ENCODE data around the gene EML5.

Gene EML5

DNA sequence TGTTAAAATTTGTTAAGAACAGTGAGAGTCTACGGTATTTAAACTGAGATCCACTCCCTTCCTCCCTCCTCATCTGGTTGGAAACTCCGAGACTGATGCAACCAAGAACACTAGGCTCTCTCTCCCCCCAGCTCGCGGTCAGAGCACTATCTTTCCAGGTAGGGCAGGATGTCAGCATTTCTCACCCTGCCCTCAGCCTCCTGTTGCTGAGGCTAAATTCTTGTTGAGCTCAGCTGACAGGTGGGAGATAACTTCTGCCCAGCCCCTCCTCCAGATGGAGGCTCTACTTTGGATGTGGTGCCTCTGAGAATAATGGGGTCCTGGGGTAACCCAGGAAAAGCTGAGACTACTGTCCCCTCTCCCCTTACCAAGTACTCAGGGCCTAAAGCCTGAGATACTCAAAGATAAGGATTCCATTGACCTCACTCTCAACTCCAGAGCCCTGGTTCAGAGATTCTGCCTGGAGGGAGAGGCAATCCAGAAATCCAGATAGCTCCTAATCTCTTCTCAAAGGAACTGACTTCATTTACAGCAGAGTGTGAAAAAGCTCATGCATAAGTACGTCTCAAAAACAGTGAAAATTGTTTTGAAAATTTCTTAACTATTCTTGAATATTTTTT is 110.1 kb downstream of the EML5 start:
- peaks cover 3% of the 10 kb centered on the region; the same call in 1 of the 2 replicates for H3K4me1 ChIP-seq
- peak; percentile 30 for DNase-seq
- no peaks in the 10 kb centered on the region for H3K27me3 ChIP-seq
- H3K9me3 ChIP-seq, result no peaks in the 10 kb centered on the region
- TF ChIP-seq, protein P1, sequence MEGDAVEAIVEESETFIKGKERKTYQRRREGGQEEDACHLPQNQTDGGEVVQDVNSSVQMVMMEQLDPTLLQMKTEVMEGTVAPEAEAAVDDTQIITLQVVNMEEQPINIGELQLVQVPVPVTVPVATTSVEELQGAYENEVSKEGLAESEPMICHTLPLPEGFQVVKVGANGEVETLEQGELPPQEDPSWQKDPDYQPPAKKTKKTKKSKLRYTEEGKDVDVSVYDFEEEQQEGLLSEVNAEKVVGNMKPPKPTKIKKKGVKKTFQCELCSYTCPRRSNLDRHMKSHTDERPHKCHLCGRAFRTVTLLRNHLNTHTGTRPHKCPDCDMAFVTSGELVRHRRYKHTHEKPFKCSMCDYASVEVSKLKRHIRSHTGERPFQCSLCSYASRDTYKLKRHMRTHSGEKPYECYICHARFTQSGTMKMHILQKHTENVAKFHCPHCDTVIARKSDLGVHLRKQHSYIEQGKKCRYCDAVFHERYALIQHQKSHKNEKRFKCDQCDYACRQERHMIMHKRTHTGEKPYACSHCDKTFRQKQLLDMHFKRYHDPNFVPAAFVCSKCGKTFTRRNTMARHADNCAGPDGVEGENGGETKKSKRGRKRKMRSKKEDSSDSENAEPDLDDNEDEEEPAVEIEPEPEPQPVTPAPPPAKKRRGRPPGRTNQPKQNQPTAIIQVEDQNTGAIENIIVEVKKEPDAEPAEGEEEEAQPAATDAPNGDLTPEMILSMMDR (IDR thresholded peaks at IDR 0.05; ENCODE audit: low read depth, low read length), result no peak
- no peak overlapping the region for H3K4me3 ChIP-seq (ENCODE audit: low read depth, low read length)
- H3K36me3 ChIP-seq, result peaks cover 81% of the 10 kb centered on the region

DNA sequence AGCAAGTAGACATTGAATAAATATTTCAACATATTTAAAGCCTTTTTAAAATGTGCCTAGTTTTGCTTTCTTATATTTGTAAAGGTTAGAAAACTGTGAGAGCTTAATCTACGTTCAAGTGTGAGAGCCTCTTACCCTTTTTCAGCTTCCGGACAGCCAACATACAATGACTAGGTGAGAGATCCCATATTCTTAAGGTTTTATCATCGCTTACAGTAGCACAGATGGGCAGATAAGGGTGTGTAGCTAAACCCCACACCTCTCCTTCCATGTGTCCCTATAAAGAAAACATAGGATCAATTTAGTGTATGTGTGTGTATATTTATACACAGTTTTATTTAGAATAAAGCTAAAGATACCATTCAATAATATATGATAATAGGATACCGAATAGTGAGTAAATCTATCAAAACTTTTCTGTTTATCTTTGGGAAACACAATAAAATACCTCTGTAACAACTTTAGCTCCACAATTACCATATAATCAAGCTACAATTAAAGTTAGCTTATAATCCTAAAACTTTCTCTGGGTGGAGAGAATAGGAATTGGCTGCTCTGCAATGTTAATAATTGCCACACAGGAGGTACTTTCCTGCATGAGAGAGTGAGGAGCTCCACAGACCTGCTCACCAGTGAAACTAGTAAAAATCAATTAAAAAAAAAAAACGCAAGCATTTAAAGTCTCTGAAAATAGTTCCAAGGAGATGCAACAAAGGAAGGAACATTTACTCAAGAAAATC is 110.8 kb downstream of the EML5 start:
- Histone ChIP-seq H3K4me3 (ENCODE audit: low read depth, low read length) (no peak overlapping the region), H3K36me3 (peaks cover 81% of the 10 kb centered on the region), H3K27me3 (no peaks in the 10 kb centered on the region), H3K4me1 (peaks cover 4% of the 10 kb centered on the region), H3K9me3 (no peaks in the 10 kb centered on the region)
- TF ChIP-seq, protein P1 (IDR thresholded peaks at IDR 0.05; ENCODE audit: low read depth, low read length), result no peak
- no peak for DNase-seq

DNA sequence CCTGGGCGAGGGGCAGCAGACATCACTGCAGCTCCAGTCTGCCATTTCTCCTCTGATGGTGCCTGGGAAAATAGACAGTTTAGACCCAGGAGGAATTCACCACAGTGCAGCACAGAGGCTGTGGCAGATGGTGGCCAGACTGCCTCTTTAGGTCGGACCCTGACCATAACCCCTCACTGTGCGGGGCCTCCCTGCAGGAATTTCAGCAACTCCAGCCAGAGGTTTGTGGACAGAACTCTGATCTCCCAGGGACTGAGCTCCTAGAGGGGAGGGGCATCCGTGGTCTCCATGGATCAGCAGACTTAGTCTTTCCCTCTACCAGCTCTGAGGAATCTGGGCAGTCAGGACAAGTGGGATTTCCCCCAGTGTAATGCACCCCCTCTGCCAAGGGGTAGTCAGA is 123.4 kb downstream of the EML5 start:
- Histone ChIP-seq H3K9me3 (no peaks in the 10 kb centered on the region; the same call in 1 of the 2 replicates), H3K36me3 (peaks cover 87% of the 10 kb centered on the region), H3K27me3 (no peaks in the 10 kb centered on the region), H3K4me3 (ENCODE audit: low read depth, low read length) (no peak overlapping the region), H3K4me1 (peaks cover 27% of the 10 kb centered on the region)
- TF ChIP-seq, protein P1 (IDR thresholded peaks at IDR 0.05; ENCODE audit: low read depth, low read length), result no peak
- peak; percentile 15 for DNase-seq

DNA sequence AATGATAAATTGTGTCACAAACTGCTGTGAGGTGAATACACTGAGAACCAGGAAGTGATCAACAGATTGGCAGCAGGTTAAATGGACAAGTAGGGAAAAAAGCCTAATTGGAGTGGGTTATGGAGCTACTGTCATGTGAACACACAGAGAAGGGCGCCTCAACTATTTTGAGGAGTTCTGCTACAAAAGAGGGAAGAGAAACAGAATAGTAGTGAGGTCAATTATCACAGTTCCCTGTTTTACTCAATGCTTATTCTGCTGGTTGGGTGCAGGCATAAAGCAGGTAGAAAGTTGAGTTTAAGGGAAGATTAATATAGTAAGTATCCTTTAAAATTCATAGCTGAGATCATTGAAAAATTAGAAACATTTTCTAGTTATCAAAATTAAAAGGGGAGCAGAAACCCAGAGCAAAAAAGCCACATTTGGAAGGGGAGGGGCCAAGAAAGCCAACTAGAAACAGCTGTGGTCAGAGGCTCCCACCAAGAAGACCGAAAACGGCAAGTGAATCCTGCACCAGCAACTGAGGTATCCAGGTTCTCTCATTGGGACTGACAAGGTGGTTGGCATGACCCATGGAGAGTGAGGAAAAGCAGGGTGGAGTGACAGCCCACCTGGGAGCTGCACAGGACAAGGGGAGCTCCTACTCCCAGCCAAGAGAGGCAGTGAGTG is 124.2 kb downstream of the EML5 start:
- TF ChIP-seq, protein P1 (IDR thresholded peaks at IDR 0.05; ENCODE audit: low read depth, low read length), result no peak
- H3K4me1 ChIP-seq, result peaks cover 27% of the 10 kb centered on the region
- no peaks in the 10 kb centered on the region; the same call in 1 of the 2 replicates for H3K9me3 ChIP-seq
- H3K27me3 ChIP-seq, result no peaks in the 10 kb centered on the region
- no peak for DNase-seq
- no peak overlapping the region for H3K4me3 ChIP-seq (ENCODE audit: low read depth, low read length)
- peaks cover 87% of the 10 kb centered on the region for H3K36me3 ChIP-seq

DNA sequence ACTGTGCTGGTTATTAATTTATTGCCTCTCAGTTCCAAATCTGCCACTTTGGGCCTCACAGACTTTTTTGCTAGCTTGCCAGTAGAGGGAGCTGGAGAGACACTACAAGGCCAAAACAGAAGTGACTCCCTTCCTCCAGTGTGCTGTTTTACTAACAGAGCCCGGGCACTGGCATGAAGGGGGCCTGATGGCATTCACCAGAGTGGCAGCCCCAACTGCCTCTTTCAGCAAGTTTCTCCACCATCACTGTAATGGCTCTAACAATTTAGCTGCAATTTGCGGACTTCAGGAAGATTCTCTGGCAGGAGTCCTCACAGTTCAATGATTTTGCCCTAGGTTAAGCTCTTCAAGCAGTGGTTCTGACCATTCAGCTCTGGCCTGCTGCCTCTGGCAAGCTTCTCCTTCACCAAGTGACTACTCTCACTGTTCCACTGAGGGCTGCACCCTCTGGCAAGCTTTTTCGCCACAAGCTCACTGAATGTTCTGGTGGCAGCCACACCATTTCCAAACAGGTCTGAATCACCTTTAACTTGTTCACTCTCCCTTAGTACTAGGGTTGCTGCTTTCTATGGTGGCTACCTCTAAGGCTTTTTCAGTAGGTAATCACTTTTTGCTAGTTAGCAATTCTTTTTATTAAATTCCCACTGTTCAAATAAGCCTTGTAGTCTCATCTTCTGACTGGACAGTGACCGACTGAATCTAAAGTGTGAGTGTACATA is 125.0 kb downstream of the EML5 start:
- Histone ChIP-seq H3K27me3 (no peaks in the 10 kb centered on the region), H3K4me3 (ENCODE audit: low read depth, low read length) (no peak overlapping the region), H3K9me3 (no peaks in the 10 kb centered on the region), H3K4me1 (peaks cover 27% of the 10 kb centered on the region), H3K36me3 (peaks cover 87% of the 10 kb centered on the region)
- peak; percentile 76 for DNase-seq
- TF ChIP-seq, protein P1 (IDR thresholded peaks at IDR 0.05; ENCODE audit: low read depth, low read length), result peak; percentile 97
